T-helper 22 cell (primary cell): ENCODE data around the gene SSTR1.

Experiments used
- DNase-seq: peaks from one replicate; pipeline ENCODE4 v3.0.0-alpha.2; 2020; ENCODE audit warnings: low read depth

The SSTR1 gene

DNA sequence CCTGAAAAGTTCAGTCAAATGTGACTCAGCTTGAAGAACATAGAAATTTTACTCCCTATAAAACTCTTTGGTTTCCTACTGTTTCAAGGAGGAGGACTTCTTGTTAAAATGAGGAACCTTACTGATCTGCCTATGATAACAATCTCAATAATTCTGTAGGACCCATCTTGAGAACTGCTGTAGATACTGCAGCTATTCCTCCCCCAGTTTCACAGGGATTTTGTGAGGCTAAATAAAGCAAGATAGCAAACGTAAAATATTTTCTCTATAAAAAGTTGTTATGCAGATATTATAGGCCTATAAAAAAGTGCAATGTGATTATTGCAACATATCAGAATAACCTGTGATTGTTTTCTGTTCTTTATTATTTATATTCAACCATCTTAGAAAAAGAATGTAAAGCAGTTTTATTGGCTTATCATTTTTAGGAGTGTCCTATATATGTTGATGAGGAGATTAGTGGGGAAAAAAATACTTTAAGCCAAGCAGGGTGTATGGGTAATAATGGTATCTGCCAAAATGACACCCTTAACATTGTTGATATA is 36.1 kb downstream of the SSTR1 start:
- no peak for DNase-seq

- DNase-seq: no peak
Observed at GRCh38 chr14:38248321-38249028, 40.8 kb downstream of the SSTR1 start.

DNA sequence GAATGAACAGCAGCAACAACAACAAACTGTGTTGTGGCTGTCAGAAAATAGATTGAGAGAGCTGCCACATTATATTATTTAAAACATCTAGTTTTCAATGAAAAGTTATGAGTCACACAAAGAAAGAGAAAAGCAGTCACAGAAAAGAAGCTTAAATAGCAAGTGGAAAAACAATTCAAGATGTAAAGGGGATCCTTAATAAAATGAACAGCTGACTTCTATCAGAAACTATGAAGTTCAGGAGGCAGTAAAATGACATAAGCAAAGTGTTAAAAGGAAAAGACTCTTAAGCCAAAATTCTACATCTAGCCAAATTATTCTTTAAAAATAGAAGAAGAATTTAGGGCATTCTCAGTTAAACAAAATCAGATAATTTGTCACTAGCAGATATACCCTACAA is 42.6 kb downstream of the SSTR1 start:
- DNase-seq: no peak

GRCh38 chr14:38252066-38252710 is 44.5 kb downstream of the SSTR1 start:
- no peak for DNase-seq

- DNase-seq: no peak
Observed at GRCh38 chr14:38253676-38254075, 46.0 kb downstream of the SSTR1 start.

GRCh38 chr14:38254571-38255407 is 47.1 kb downstream of the SSTR1 start:
- DNase-seq: no peak

- no peak for DNase-seq
Observed at GRCh38 chr14:38255408-38255672, 47.6 kb downstream of the SSTR1 start.

DNA sequence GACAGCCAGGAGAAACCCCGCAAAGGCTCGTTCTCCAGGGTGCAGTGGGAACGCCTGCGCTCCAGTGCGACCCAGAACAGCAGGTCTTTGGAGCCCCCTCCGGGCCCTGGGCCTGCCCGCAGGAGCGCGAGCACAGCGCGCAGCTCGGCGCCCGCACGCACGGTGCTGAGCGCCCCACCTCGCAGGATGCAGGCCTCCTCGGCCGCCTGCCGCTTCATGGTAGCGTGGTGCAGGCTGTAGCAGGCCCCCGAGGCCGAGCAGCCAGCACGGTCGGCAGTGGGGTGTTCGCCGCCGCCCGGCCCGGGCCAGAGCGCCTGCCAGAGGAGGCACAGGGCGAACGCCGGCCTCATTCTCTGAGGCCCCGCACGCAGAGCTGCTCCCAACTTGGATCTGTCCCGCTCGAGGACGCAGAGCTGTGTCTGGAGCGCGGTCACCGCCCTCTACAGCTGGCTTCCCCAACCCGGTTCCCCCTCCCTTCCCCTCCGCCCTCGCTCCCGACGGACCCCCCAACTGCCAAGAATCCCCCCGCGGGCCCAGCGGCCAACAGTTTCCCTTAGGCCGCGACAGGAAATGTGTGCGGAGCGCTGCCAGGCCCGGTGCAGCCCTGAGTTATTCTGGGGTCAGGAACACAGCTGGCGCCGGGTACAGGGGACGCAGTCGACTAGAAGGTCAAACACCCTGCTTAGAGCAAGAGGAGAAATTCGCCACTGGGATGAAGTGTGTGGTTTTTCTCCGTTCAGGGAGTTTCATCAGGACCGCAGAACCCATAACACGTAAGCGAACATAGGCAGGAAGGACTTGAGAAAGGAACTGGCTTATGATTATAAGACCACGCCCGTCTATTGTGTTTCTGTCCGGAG is 48.2 kb downstream of the SSTR1 start, which contains the start of gene CLEC14A:
TSS of gene CLEC14A (minus strand) at position 421 of the 860 bp plus-strand sequence. CDS start at position 350, 71 bp downstream.
- no peak for DNase-seq

DNA sequence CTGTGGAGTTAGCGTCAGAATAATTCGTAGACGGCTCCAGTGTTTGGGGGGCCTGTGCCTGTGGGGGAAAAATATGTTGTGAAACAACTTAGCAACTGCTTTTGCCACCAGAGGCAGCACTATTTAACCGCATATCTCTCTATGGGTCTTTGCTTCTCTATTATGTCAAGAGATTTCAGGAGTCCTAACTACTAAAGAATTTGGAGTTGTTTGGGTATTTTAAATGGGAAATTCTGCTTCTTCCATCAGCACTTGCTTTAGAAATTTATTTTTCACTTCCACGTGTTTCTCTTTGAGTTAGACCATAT is 48.8 kb downstream of the SSTR1 start:
- no peak for DNase-seq

- no peak for DNase-seq
Observed at GRCh38 chr14:38257507-38257906, 49.8 kb downstream of the SSTR1 start.

- no peak for DNase-seq
Observed at GRCh38 chr14:38261620-38262019, 53.9 kb downstream of the SSTR1 start.
